Uterus (tissue), 4 donors: Measurements from ENCODE around the gene SFMBT2. TPM values are rescaled to one million over a fixed set of nuclear protein-coding genes. Genes with fewer than 3 reads are reported as not detected.

Experiments
- DNase-seq, 2 donors: peaks; one replicate each; pipeline ENCODE4 v3.0.0-alpha.2; 2019 to 2020
- H3K27ac ChIP-seq, 2 donors: fragments of 200-600 bp; sonication (generic); 1 replicate in 1 of 2; 2 replicates in 1 of 2; pipeline ENCODE4 v1.5.1; 2016 to 2018
- H3K27me3 ChIP-seq, 2 donors: fragments of 200-600 bp; sonication (generic); one replicate each; pipeline ENCODE4 v1.5.1; 2018 to 2019; ENCODE audit warnings: control low read depth in 1 of 2
- H3K36me3 ChIP-seq, 2 donors: fragments of 200-600 bp; sonication (generic); one replicate each; pipeline ENCODE4 v1.5.1; 2019; ENCODE audit warnings: control low read depth in 1 of 2
- H3K4me1 ChIP-seq, 2 donors: fragments of 200-600 bp; sonication (generic); one replicate each; pipeline ENCODE4 v1.5.1; 2018 to 2019; ENCODE audit warnings: control low read depth in 1 of 2
- H3K4me3 ChIP-seq, 2 donors: fragments of 200-600 bp; sonication (generic); 1 replicate in 1 of 2; 2 replicates in 1 of 2; pipeline ENCODE4 v1.5.1; 2018 to 2019; ENCODE audit warnings: mild to moderate bottlenecking in 1 of 2
- H3K9me3 ChIP-seq, 2 donors: fragments of 200-600 bp; sonication (generic); one replicate each; pipeline ENCODE4 v1.5.1; 2019; ENCODE audit warnings: control low read depth in 1 of 2
- CTCF ChIP-seq, 4 experiments: fragments of 200-600 bp in 2 of 4; fragments of 450-650 bp in 2 of 4; sonication (generic) in 2 of 4; IDR thresholded peaks; one replicate each; pipeline ENCODE4 v1.5.1; 2016 to 2019; ENCODE audit warnings: antibody characterized with exemption in 4 of 4, mild to moderate bottlenecking in 2 of 4, moderate library complexity in 1 of 4
- POLR2A ChIP-seq, 2 donors: fragments of 450-650 bp; IDR thresholded peaks; one replicate each; pipeline ENCODE4 v1.6.1; 2016; ENCODE audit warnings: antibody characterized with exemption in 2 of 2, mild to moderate bottlenecking in 1 of 2, moderate library complexity in 1 of 2
- intact Hi-C: fragments of 100-400 bp; cut with DNase I; formaldehyde crosslinking; loops from one replicate; pipeline ENCODE4 v1.15.1; 2023; ENCODE audit warnings: low total_unique reads
- total RNA-seq, 4 donors: library from RNA; depleted of rRNA in 3 of 4; stranded (reverse); fragments of >200 nt in 3 of 4; gene quantifications; one replicate each; pipeline versions ENCODE4 v1.1.0 to v1.2.4, GENCODE V29; 2014 to 2023
- donor health status: DM: yes; HTN: yes; CAD: no.

Gene SFMBT2
- total RNA-seq, 4 donors from 2014 or later: 7.7 to 23.4 (median 14.7) TPM

GRCh38 chr10:7243873-7244272 is 167.0 kb downstream of the SFMBT2 start:
- intact Hi-C loops: no loop called here
- DNase-seq: no peak
- TF ChIP-seq POLR2A (IDR thresholded peaks at IDR 0.05) (no peak), CTCF (IDR thresholded peaks at IDR 0.05) (no peak)
- Histone ChIP-seq H3K9me3 (no peaks in the 10 kb centered on the region), H3K27me3 (no peaks in the 10 kb centered on the region), H3K36me3 (no peaks in the 10 kb centered on the region), H3K4me3 (no peak overlapping the region), H3K4me1 (no peaks in the 10 kb centered on the region), H3K27ac (no peak overlapping the region)

GRCh38 chr10:7243139-7243538 is 167.7 kb downstream of the SFMBT2 start:
- TF ChIP-seq POLR2A (IDR thresholded peaks at IDR 0.05) (no peak), CTCF (IDR thresholded peaks at IDR 0.05) (no peak)
- Histone ChIP-seq H3K4me1 (no peaks in the 10 kb centered on the region), H3K27ac (no peak overlapping the region), H3K27me3 (no peaks in the 10 kb centered on the region), H3K36me3 (no peaks in the 10 kb centered on the region), H3K4me3 (no peak overlapping the region), H3K9me3 (no peaks in the 10 kb centered on the region)
- intact Hi-C loops: no loop called here
- DNase-seq: no peak

- TF ChIP-seq POLR2A (IDR thresholded peaks at IDR 0.05) (no peak), CTCF (IDR thresholded peaks at IDR 0.05) (no peak)
- Histone ChIP-seq H3K27me3 (no peaks in the 10 kb centered on the region), H3K27ac (no peak overlapping the region), H3K4me3 (no peak overlapping the region), H3K4me1 (no peaks in the 10 kb centered on the region), H3K9me3 (no peaks in the 10 kb centered on the region), H3K36me3 (no peaks in the 10 kb centered on the region)
- intact Hi-C loops: no loop called here
- DNase-seq: no peak
Observed at GRCh38 chr10:7239312-7239985, 171.4 kb downstream of the SFMBT2 start.

- intact Hi-C loops: no loop called here
- Histone ChIP-seq H3K9me3 (no peaks in the 10 kb centered on the region), H3K36me3 (no peaks in the 10 kb centered on the region), H3K27me3 (no peaks in the 10 kb centered on the region), H3K4me3 (no peak overlapping the region), H3K27ac (no peak overlapping the region), H3K4me1 (peaks cover 0 to 4% of the 10 kb centered on the region in 2 donors)
- DNase-seq: no peak
- no peak for TF ChIP-seq CTCF (IDR thresholded peaks at IDR 0.05)
- TF ChIP-seq POLR2A (IDR thresholded peaks at IDR 0.05): no peak
Observed at GRCh38 chr10:7235376-7235775, 175.5 kb downstream of the SFMBT2 start.

GRCh38 chr10:7234109-7234508 is 176.7 kb downstream of the SFMBT2 start:
- DNase-seq: no peak
- no peak overlapping the region for H3K27ac ChIP-seq
- H3K9me3 ChIP-seq: no peaks in the 10 kb centered on the region
- no peaks in the 10 kb centered on the region for H3K27me3 ChIP-seq
- no peaks in the 10 kb centered on the region for H3K36me3 ChIP-seq
- H3K4me3 ChIP-seq: no peak overlapping the region
- TF ChIP-seq CTCF (IDR thresholded peaks at IDR 0.05) (no peak), POLR2A (IDR thresholded peaks at IDR 0.05) (no peak)
- H3K4me1 ChIP-seq: peaks cover 0 to 4% of the 10 kb centered on the region in 2 donors
- intact Hi-C loops: no loop called here
